Panc1 (cell line): Measurements from ENCODE around the gene GSX2.

Source experiments
- TCF7L2 ChIP-seq: IDR thresholded peaks from 2 replicates; pipeline ENCODE4 v1.6.1; 2011; ENCODE audit warnings: mild to moderate bottlenecking, low read depth, low read length, inconsistent platforms
- TF ChIP-seq, protein P1 (sequence below): fragments of 450-650 bp; IDR thresholded peaks from 2 replicates; pipeline ENCODE4 v1.5.1; 2017; ENCODE audit warnings: mild to moderate bottlenecking
- TF ChIP-seq, protein P2 (sequence below), 2 experiments: IDR thresholded peaks; 2 replicates each; pipeline ENCODE4 v1.6.1; 2011 to 2012; ENCODE audit warnings: low read depth in 2 of 2, control low read depth in 1 of 2, low read length in 1 of 2, mild to moderate bottlenecking in 1 of 2, moderate library complexity in 1 of 2; ENCODE audit not compliant: insufficient read depth in 1 of 2

DNA sequence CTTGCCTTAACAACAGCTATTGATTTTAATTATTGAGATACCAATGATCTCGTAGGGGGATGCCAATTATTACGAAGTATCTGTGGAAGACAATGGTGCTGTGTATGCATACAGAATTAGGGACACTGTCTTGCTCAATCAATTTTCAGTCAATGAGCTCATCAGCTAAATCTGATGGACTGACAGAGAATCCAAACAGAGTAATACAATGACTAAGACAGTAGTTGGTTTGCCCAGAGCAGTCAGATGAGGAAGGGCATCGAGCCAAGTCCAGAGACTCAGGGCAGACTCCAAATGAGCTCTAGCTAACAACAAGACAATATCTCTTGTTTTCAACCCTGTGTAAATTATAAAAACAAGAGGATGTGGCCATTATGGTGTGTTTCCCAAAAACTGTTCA lies 14.7 kb upstream of the GSX2 start:
- TF ChIP-seq, protein P1, sequence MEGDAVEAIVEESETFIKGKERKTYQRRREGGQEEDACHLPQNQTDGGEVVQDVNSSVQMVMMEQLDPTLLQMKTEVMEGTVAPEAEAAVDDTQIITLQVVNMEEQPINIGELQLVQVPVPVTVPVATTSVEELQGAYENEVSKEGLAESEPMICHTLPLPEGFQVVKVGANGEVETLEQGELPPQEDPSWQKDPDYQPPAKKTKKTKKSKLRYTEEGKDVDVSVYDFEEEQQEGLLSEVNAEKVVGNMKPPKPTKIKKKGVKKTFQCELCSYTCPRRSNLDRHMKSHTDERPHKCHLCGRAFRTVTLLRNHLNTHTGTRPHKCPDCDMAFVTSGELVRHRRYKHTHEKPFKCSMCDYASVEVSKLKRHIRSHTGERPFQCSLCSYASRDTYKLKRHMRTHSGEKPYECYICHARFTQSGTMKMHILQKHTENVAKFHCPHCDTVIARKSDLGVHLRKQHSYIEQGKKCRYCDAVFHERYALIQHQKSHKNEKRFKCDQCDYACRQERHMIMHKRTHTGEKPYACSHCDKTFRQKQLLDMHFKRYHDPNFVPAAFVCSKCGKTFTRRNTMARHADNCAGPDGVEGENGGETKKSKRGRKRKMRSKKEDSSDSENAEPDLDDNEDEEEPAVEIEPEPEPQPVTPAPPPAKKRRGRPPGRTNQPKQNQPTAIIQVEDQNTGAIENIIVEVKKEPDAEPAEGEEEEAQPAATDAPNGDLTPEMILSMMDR: no peak
- TF ChIP-seq, protein P2, sequence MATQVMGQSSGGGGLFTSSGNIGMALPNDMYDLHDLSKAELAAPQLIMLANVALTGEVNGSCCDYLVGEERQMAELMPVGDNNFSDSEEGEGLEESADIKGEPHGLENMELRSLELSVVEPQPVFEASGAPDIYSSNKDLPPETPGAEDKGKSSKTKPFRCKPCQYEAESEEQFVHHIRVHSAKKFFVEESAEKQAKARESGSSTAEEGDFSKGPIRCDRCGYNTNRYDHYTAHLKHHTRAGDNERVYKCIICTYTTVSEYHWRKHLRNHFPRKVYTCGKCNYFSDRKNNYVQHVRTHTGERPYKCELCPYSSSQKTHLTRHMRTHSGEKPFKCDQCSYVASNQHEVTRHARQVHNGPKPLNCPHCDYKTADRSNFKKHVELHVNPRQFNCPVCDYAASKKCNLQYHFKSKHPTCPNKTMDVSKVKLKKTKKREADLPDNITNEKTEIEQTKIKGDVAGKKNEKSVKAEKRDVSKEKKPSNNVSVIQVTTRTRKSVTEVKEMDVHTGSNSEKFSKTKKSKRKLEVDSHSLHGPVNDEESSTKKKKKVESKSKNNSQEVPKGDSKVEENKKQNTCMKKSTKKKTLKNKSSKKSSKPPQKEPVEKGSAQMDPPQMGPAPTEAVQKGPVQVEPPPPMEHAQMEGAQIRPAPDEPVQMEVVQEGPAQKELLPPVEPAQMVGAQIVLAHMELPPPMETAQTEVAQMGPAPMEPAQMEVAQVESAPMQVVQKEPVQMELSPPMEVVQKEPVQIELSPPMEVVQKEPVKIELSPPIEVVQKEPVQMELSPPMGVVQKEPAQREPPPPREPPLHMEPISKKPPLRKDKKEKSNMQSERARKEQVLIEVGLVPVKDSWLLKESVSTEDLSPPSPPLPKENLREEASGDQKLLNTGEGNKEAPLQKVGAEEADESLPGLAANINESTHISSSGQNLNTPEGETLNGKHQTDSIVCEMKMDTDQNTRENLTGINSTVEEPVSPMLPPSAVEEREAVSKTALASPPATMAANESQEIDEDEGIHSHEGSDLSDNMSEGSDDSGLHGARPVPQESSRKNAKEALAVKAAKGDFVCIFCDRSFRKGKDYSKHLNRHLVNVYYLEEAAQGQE (IDR thresholded peaks at IDR 0.05; ENCODE audit: insufficient read depth in 1 of 2, low read depth in 2 of 2, low read length in 1 of 2): no peak
- TF ChIP-seq TCF7L2: no peak
